GM18858 (cell line): ENCODE results near the gene TSHZ2.

Experiments
- ATAC-seq: cut with Tn5 transposase; IDR thresholded peaks from one replicate; pipeline ENCODE4 v1.9.1; 2021; ENCODE audit not compliant: unreplicated experiment

The TSHZ2 gene

GRCh38 chr20:52972190-52972937 is at the start of gene TSHZ2:
Gene TSHZ2, plus strand, starts transcription at chr20:52972358. Its CDS starts 936 bp downstream, at chr20:52973294.
- ATAC-seq: no peak

GRCh38 chr20:52922436-52922835 is 49.7 kb upstream of the TSHZ2 start:
- ATAC-seq: no peak

GRCh38 chr20:52923123-52923937 is 48.8 kb upstream of the TSHZ2 start:
- no peak for ATAC-seq

- ATAC-seq: no peak
These were observed 47.5 kb upstream of the TSHZ2 start for GRCh38 chr20:52924411-52925271.

GRCh38 chr20:52926505-52926904 is 45.7 kb upstream of the TSHZ2 start:
- ATAC-seq: no peak

- no peak for ATAC-seq
These were observed 38.3 kb upstream of the TSHZ2 start for GRCh38 chr20:52933867-52934266.

- no peak for ATAC-seq
These were observed 35.5 kb upstream of the TSHZ2 start for GRCh38 chr20:52936351-52937340.

GRCh38 chr20:52937591-52938100 is 34.5 kb upstream of the TSHZ2 start:
- no peak for ATAC-seq

GRCh38 chr20:52939141-52939540 is 33.0 kb upstream of the TSHZ2 start:
- no peak for ATAC-seq

- no peak for ATAC-seq
These were observed 30.4 kb upstream of the TSHZ2 start for GRCh38 chr20:52941808-52942207.

GRCh38 chr20:52943185-52943841 is 28.8 kb upstream of the TSHZ2 start:
- no peak for ATAC-seq

- no peak for ATAC-seq
These were observed 26.9 kb upstream of the TSHZ2 start for GRCh38 chr20:52945268-52945667.

GRCh38 chr20:52945862-52946522 is 26.2 kb upstream of the TSHZ2 start:
- ATAC-seq: no peak

- no peak for ATAC-seq
These were observed 23.7 kb upstream of the TSHZ2 start for GRCh38 chr20:52948491-52948890.

GRCh38 chr20:52953020-52953419 is 19.1 kb upstream of the TSHZ2 start:
- no peak for ATAC-seq

GRCh38 chr20:52954849-52955248 is 17.3 kb upstream of the TSHZ2 start:
- no peak for ATAC-seq

GRCh38 chr20:52958211-52958610 is 13.9 kb upstream of the TSHZ2 start:
- ATAC-seq: no peak

GRCh38 chr20:52959125-52959524 is 13.0 kb upstream of the TSHZ2 start:
- no peak for ATAC-seq

- ATAC-seq: no peak
These were observed 10.0 kb upstream of the TSHZ2 start for GRCh38 chr20:52962183-52962582.
